ENCODE data around the gene PTPRH.

Gene PTPRH

GRCh38 chr19:55245236-55245904 lies 36.1 kb upstream of the PTPRH start:
- DNase-seq (ENCODE audit: low read depth in 2 of 2), result no peak

GRCh38 chr19:55244004-55244680 lies 34.8 kb upstream of the PTPRH start:
- no peak for DNase-seq (ENCODE audit: low read depth in 2 of 2)

- DNase-seq (ENCODE audit: low read depth in 2 of 2), result no peak
Measured at GRCh38 chr19:55242517-55242916, 33.2 kb upstream of the PTPRH start.

- no peak for DNase-seq (ENCODE audit: low read depth in 2 of 2)
Measured at GRCh38 chr19:55241935-55242464, 32.7 kb upstream of the PTPRH start.

DNA sequence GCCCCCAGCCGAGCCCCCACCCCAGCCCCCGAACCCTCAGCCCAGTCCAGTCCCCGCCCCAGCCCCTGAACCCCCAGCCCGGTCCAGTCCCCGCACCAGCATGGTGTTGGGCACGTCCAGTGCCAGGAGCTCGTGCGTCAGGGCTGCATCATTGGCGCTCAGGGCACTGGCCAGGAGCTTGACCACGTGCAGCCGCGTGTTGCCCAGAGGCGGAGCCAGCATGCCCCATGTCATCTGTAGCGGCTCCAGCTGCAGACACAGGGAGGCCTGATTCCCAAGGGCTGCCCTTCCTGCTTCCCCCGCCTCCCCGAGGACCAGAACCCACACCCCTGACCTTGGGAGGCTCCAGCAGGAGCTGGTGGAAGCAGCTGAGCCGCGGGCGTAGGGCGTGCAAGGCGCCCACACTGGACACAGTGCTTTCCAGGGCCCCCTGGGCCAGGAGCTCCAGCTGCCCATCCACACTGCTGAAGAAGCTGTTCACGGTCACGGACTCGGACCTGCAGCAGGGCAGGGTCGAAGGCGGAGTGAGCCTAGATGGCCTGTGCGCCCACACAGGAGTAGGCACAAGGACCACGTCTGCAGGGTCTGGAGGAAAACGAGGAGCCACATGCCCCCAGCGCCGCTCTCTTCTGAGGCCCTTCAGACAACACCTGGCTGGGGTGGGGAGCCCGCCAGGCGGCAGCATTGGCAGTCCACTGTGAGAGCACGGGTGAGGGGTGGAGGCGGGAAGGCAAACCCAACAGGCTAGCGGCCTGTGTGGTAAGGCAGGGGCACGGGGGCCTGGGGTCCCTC lies 32.0 kb upstream of the PTPRH start:
- no peak for DNase-seq (ENCODE audit: low read depth in 2 of 2)

DNA sequence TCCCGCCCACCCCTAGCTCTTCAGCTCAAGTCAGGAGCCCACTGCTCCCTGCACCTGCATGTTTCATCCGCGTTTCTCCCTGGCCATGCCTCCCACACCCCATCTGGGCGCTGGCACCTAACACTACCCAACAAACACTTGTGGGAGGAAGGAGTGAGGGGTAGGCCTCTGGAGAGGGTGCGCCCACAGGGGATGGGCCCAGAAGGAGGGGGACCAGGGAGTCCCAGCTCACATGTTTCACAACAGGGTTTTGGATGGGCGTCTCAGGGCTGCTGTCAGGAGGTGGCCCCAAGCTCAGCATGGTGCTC lies 31.4 kb upstream of the PTPRH start:
- DNase-seq (ENCODE audit: low read depth in 2 of 2), result no peak

- no peak for DNase-seq (ENCODE audit: low read depth in 2 of 2)
Measured at GRCh38 chr19:55239004-55239403, 29.7 kb upstream of the PTPRH start.

DNA sequence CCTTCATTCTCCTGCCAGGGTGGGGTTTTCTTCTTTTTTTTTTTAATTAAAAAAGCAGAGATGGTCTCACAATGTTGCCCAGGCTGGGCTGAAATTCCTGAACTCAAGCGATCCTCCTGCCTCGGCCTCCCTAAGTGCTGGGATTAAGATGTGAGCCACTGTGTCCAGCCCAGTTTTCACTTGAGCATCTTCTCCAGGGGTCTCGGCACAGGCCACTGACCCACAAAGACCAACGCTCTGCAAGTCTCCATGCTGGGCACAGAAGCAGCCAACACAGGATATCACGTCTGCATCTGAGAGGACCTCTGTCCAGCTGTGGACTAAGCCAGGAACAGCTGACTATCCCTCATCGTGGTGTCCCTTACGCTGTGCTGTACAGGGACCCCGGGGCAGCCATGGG lies 28.7 kb upstream of the PTPRH start:
- no peak for DNase-seq (ENCODE audit: low read depth in 2 of 2)

- no peak for DNase-seq (ENCODE audit: low read depth in 2 of 2)
Measured at GRCh38 chr19:55232986-55233385, 23.7 kb upstream of the PTPRH start.

GRCh38 chr19:55232286-55232602 lies 22.9 kb upstream of the PTPRH start:
- DNase-seq (ENCODE audit: low read depth in 2 of 2), result no peak

DNA sequence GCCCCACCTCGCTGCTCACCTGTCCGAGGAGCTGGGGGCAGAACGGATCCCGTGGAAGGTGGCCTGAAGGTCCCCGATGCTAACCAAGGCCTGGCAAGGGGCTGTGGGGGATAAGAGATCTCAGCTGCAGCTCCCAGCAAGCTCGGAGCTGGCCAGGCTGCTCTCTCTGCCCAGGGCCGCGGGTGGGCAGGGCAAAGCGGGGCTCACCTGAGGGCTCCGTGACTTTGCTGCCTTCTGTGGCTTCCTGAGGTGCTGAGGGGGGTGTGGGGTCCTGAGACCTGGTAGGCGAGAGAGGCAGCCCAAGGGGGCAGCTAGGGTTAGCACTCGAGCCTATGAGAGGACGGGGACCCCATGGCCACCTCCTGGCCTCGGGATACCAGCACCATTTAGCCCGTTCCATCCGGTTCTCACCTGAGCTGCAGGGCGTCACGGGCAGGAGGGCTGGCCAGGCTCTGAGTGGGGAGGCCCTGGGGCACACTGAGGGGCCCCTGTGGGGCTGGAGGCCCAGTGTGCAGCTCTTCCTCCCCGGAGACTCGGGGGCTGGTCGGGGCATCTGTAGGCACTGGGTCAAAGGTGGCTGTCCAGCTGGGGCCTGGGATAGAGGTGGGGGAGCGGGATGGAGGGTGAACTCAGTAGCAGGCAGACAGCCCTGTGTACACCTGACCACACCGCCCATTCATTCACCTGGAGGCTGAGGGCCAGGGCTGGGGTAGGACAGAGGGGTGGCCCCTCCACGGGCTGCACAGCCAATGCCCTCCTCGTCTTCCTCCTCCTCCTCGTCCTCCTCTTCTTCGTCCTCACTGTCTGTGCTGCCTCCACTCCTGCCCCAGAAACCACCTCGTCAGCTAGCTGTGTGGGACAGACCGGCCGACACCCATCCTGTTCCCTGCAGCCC lies 22.3 kb upstream of the PTPRH start:
- no peak for DNase-seq (ENCODE audit: low read depth in 2 of 2)

GRCh38 chr19:55230780-55231179 lies 21.5 kb upstream of the PTPRH start:
- no peak for DNase-seq (ENCODE audit: low read depth in 2 of 2)

DNA sequence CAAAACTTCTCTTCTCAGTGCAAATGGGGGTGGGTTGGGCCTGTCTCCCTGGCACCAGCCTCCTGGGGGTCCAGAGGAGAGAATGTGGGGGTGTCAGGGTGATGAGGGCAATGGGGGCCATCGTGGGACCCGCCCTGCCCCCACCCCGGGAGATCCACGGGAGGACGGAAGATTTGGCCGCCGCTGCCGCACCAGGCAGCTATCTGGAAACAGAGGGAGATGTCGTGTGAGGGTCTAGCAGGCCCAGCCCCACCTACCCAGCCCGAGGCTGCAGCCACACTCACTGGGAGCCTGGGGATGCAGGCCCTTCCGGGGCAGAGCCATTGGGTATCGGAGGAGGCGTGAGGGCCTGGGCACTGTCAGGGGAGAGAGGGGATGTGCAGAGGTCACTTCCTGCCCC lies 21.0 kb upstream of the PTPRH start:
- DNase-seq (ENCODE audit: low read depth in 2 of 2), result no peak

DNA sequence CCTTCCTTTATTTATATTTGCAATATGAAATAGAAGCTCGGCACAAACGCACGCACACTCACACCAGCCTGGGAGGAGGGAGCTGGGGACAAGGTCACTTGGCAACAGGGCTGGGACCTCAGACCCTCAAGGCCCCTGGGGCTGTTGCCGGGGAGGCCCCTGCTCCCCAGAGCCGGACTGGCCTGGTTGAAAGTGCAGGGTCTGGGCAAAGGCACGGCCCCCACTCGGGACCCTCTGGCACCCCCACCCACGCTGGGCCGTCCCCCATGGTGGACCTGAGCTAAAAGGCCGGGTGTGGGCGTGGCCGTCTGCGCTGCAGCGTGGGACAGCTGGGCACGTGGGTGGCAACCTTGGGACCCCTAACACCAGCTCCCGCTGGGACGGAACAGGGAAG lies 20.5 kb upstream of the PTPRH start:
- DNase-seq (ENCODE audit: low read depth in 2 of 2), result no peak

DNA sequence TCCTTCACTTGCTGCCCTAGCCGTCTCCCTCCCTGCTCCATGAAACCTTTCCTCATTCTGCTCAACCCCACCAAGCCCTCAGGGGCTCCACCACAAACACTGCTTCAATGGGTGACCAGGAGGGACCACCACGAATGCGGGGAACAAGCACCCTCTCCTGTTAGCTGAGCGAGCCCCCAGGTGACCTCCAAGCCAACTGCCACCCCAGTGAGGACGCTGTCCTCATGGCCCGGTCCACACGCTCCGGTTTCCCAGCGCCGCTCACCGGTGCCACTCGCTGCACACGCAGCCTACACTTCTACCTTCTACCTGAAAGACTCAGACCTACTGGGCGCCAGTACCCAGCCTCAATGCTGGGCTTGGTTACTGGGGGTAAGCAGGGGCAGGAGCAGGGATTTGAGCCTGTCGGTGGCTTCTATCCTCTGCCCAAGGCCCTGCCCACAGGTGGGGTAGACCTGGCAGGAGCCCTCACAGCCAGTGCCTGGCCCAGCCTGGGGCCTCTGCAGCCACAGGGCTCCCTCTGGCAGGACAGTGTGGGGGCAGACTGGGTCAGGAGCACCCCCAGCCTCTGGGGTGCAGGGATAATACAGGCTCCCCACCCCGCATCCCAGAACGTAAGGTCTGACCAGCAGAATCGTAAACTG lies 20.0 kb upstream of the PTPRH start:
- DNase-seq (ENCODE audit: low read depth in 2 of 2), result no peak

DNA sequence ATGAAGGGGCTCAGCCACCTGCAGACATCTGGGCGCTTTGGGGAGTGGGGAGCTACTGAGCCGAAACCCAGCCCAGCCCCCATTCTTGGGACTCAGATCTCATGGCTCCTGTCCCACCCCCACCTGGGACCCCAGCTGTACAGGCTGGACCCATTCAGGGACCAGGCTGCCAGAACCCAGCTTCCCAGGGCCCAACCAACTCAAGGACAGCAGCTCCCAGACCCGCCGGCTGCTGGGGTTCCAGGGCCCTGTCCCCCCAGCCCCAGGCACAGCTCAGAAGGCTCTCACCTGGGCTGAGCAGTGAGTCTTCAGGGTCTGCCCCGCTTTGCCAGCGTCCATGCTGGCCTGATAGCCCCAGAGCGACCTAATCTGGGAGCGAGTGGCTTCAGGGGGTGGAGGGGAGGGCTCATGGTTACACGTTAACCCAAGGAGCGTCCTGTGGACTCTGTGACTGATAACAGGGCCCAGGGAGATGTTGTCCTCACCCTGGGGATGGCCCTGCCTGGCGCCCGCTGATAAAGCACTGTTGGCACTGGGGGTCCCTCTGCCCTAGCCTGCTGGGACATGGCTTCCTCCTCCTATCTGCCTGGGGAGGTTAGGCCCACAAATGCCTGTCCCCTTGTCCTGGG lies 19.2 kb upstream of the PTPRH start, which contains the start of gene TMEM86B:
TMEM86B (minus strand) TSS at position 361 of the 629 bp plus-strand sequence; CDS start at position 339, 22 bp downstream.
- DNase-seq (ENCODE audit: low read depth in 2 of 2), result no peak

- no peak for DNase-seq (ENCODE audit: low read depth in 2 of 2)
Measured at GRCh38 chr19:55228015-55228391, 18.7 kb upstream of the PTPRH start.

GRCh38 chr19:55227241-55228014 lies 18.1 kb upstream of the PTPRH start:
- no peak for DNase-seq (ENCODE audit: low read depth in 2 of 2)

GRCh38 chr19:55226788-55227187 lies 17.5 kb upstream of the PTPRH start:
- no peak for DNase-seq (ENCODE audit: low read depth in 2 of 2)

- DNase-seq (ENCODE audit: low read depth in 2 of 2), result no peak
Measured at GRCh38 chr19:55226273-55226672, 17.0 kb upstream of the PTPRH start.

Measured in stimulated activated CD8-positive, alpha-beta memory T cell treated with anti-CD3 and anti-CD28 coated beads, Interleukin-15, amount 100 ng/mL, for 48 hours (primary cell).